Hepatocyte (in vitro differentiated cells): ENCODE results near the gene NUDT22.

Experiments used
- CTCF ChIP-seq: fragments of 200-600 bp; sonication (generic); IDR thresholded peaks from 2 replicates; pipeline ENCODE4 v1.5.1; 2016; ENCODE audit warnings: antibody characterized with exemption, mild to moderate bottlenecking; ENCODE audit not compliant: poor library complexity
- EZH2 ChIP-seq: fragments of 200-600 bp; sonication (generic); IDR thresholded peaks from 2 replicates; pipeline ENCODE4 v1.6.1; 2016; ENCODE audit warnings: antibody characterized with exemption, mild to moderate bottlenecking, borderline replicate concordance

DNA sequence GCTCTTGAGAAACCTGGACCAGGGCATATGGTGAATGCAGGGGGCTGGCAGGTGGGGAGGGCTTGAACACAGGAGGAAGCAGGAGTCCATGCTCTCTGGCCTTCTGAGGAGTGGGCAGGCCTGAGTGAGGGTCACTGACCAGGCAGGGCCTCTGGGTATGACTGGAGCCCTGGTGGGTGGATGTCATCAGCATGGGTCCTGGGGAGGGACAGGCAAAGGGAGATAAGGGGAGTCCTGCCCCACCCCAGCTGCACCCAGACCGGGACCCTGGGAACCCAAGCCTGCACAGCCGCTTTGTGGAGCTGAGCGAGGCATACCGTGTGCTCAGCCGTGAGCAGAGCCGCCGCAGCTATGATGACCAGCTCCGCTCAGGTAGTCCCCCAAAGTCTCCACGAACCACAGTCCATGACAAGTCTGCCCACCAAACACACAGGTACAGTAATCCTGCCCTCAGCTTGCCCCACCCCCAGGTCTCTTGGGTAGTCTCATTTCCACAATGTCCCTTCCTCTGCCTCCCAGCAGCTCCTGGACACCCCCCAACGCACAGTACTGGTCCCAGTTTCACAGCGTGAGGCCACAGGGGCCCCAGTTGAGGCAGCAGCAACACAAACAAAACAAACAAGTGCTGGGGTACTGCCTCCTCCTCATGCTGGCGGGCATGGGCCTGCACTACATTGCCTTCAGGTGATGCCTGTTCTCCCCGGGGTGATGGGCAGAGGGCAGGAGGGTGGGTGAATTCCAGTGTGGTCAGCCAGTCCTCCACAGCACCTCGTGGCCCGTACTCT, 6.3 kb downstream of the NUDT22 start:
- TF ChIP-seq CTCF (no peak), EZH2 (no peak)
